Kidney epithelial cell (primary cell): Measurements from ENCODE around the gene FUBP1. TPM values are rescaled to one million over a fixed set of nuclear protein-coding genes. Genes with fewer than 3 reads are reported as not detected.

Experiments used
- DNase-seq: peaks from one replicate; pipeline ENCODE4 v3.0.0-alpha.2; 2010; ENCODE audit warnings: low read depth
- H3K27me3 ChIP-seq: 2 replicates; pipeline ENCODE4 v1.6.0; 2011; ENCODE audit warnings: low read length; ENCODE audit not compliant: control insufficient read depth, insufficient read depth
- H3K36me3 ChIP-seq: 2 replicates; pipeline ENCODE4 v1.5.1; 2011; ENCODE audit warnings: low read length; ENCODE audit not compliant: control insufficient read depth, insufficient read depth
- H3K4me3 ChIP-seq: 2 replicates; pipeline ENCODE4 v1.5.1; 2011; ENCODE audit warnings: low read depth, mild to moderate bottlenecking, control low read depth, low read length
- CTCF ChIP-seq: IDR thresholded peaks from 2 replicates; pipeline ENCODE4 v1.5.1; 2011; ENCODE audit warnings: mild to moderate bottlenecking, moderate library complexity, low read length, control low read depth, inconsistent platforms; ENCODE audit not compliant: insufficient read depth, poor library complexity, severe bottlenecking
- total RNA-seq: library from RNA; depleted of rRNA; stranded (reverse); fragments of >200 nt; gene quantifications from 2 replicates; pipeline ENCODE4 v1.2.3, GENCODE V29; 2015

Gene FUBP1
- total RNA-seq, 1 donor from 2014 or later, result 102 TPM

GRCh38 chr1:78009276-78009675 is 30.4 kb upstream of the FUBP1 start:
- H3K4me3 ChIP-seq, result no peak overlapping the region
- no peaks in the 10 kb centered on the region for H3K27me3 ChIP-seq
- TF ChIP-seq CTCF, result no peak
- H3K36me3 ChIP-seq, result no peaks in the 10 kb centered on the region
- DNase-seq, result no peak

- H3K27me3 ChIP-seq, result no peaks in the 10 kb centered on the region
- no peak for DNase-seq
- TF ChIP-seq CTCF, result no peak
- H3K4me3 ChIP-seq, result no peak overlapping the region
- H3K36me3 ChIP-seq, result no peaks in the 10 kb centered on the region
Observed at GRCh38 chr1:78007677-78008341, 28.9 kb upstream of the FUBP1 start.

GRCh38 chr1:78006521-78006920 is 27.6 kb upstream of the FUBP1 start:
- DNase-seq, result no peak
- TF ChIP-seq CTCF, result no peak
- H3K27me3 ChIP-seq, result no peaks in the 10 kb centered on the region
- no peaks in the 10 kb centered on the region for H3K36me3 ChIP-seq
- peak overlapping the region; percentile 24 for H3K4me3 ChIP-seq

GRCh38 chr1:78005755-78006154 is 26.9 kb upstream of the FUBP1 start:
- TF ChIP-seq CTCF, result no peak
- peak overlapping the region; percentile 56 for H3K4me3 ChIP-seq
- peak; percentile 48 for DNase-seq
- no peaks in the 10 kb centered on the region for H3K27me3 ChIP-seq
- no peaks in the 10 kb centered on the region for H3K36me3 ChIP-seq

GRCh38 chr1:78005448-78005722 is 26.5 kb upstream of the FUBP1 start:
- no peak for TF ChIP-seq CTCF
- no peak for DNase-seq
- Histone ChIP-seq H3K27me3 (no peaks in the 10 kb centered on the region), H3K36me3 (no peaks in the 10 kb centered on the region), H3K4me3 (peak overlapping the region; percentile 56)

- Histone ChIP-seq H3K36me3 (no peaks in the 10 kb centered on the region), H3K27me3 (no peaks in the 10 kb centered on the region), H3K4me3 (peak within 1 kb of the TSS; percentile 56)
- no peak for TF ChIP-seq CTCF
- peak; percentile 95 for DNase-seq
Observed at GRCh38 chr1:78004719-78005447, 26.0 kb upstream of the FUBP1 start, which contains the start of gene DNAJB4. Gene DNAJB4, plus strand, starts transcription at chr1:78004939. Its CDS starts 172 bp downstream, at chr1:78005111.
